Forelimb muscle (tissue), 1 donor: Measurements from ENCODE around the gene RFC4. TPM values are rescaled to one million over a fixed set of nuclear protein-coding genes. Genes with fewer than 3 reads are reported as not detected.
"Not testable (repeated sequence)": the region's sequence is repeated elsewhere in the genome, so short reads cannot be mapped to it uniquely, and the experiment has no call there.

Experiments
- DNase-seq: peaks from one replicate; pipeline ENCODE4 v3.0.0-alpha.2; 2013; ENCODE audit warnings: low read depth
- polyA plus RNA-seq: library from polyadenylated mRNA; unstranded; fragments of 120-200 nt; gene quantifications from one replicate; pipeline ENCODE4 v1.2.1, GENCODE V29; 2013; ENCODE audit not compliant: insufficient read length

The RFC4 gene
- polyA plus RNA-seq, 1 donor, result 19.7 TPM

DNA sequence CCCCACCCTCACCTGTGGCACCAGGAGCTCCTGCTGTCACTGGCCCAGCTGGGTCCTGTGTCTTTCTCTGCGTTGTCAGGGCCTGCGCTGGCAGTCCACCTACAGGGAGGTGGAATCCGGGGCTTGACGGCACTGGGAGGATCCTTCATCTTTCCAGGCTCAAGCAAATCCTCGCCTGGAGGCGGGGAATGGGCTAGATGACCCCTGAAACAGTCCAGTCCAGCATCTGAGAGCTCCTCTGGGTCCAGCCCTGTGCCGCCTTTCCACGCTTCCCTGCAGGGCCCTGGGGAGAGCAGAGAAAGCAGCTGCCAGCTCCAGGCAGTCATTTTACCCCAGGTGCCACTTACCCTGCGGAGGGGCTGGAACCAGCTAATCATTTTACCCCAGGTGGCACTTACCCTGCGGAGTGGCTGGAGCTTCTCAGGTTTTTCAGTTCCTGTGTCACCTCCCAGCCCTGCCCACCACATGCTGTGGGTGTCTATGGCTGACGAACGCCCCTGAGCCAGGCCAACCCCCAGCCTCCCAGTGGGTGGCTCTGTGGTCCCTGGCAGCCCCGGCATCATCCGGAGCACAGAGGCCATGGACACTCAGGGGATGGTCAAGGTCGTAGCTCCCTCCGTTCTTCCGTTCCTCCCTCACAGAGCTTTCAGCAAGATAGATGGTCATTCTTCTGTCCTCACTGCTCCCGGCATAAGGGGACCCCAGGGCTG, 18.3 kb upstream of the RFC4 start:
- DNase-seq, result no peak

DNA sequence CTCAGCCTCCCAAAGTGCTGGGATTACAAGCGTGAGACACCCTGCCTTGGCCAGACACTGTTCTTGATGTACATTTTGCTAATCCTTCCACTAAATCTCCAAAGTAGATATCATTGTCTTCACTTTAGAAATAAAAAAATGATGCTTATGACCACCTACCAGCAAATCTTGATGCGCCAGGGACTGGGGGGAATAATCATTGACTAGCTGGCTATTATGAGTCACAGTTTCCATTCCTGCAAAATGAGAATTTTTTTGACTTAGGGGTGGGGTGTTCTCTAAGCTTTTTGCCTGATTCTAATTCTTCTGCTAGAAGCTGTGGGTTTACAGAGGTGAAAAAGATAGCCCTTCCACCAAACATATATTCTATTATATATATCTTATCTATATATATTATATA, 17.1 kb upstream of the RFC4 start:
- no peak for DNase-seq

DNA sequence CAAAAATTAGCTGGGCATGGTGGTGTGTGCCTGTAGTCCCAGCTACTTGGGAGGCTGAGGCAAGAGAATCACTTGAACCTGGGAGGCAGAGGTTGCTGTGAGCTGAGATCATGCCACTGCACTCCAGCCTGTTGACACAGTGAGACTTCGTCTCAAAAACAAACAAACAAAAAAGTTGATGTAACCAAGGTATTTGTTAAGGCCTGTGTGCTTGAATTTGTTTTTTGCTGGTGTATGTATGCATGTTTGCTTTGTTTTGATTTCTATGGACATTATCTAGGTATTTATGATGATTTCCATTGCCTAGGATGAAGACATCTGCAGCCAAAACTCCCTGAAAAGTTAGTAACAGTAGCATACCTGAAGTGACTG, 16.1 kb upstream of the RFC4 start:
- not testable (repeated sequence) for DNase-seq

DNA sequence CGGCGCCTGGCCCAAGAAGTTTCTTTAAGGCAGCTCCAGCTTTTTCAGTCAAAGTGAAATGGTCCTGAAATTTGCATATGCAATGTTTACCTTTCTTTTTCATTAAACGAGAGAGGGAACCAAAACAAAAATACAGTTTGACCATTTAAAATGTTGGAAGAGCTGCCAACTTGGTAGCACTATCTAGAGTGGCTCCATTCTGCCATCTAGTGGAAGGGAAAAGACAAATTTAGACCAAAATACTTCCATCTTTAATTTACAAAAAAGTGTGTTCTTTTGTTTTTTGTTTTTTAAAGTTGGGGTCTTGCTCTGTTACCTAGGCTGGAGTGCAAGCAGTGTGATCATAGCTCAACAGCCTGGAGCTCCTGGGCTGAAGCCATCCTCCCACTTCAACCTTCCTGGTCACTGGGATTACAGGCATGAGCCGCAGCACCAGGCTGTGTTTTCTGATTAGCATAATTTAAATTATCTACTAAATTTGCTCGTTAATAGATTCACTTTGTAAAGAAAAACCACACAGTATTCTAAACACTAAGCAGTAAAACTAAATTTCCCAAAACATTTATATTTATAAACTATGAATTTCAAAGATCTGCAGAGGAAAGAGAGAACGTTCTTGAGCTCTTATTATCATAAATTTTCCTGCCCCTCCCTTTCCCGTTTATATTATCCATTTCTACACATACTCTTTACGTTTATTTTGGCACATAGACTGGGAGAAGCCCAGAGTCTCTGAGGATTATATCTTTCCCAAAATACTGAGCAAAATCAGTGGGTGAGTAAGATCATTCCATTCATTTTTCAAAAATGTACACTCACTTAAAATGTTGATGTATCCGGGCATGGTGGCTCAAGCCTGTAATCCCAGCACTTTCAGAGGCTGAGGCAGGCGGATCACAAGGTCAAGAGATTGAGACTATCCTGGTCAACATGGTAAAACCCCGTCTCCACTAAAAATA, 15.4 kb upstream of the RFC4 start:
- DNase-seq, result no peak

DNA sequence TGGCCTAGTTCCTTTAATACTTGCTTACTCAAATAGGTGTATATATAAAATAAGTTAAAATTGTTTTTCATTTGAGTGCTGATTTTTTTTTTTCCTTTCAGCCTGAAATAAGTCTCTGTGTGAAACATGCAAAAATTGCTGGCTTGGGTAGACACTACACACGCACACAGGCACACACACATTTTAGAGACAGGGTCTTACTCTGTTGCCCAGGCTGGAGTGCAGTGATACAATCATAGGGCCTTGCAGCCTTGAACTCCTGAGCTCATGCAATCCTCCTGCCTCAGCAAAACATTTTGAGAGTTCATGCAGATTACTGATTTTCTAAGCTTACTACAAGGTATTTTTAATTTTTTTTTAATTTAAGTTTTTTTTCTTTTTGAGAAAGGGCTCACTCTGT, 12.7 kb upstream of the RFC4 start:
- no peak for DNase-seq

DNA sequence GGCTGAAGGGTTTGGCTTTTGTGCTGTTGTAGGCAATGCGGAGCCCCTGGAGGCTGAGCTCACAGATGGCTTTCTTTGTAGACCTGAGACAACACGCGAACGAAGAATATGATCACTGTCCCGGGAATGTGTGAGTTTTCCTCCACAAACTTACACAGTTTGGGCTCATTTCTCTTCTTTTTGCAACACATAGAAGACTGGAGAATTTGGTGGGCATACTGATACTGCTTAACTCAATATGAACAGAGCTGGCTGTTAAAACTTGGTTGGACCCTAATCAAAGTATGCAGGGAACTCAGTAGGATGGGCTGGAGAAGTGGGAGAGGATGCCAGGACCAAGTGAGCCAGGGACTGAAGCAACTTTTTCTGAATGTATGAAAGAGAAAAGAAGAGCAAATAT, 12.2 kb upstream of the RFC4 start:
- DNase-seq, result no peak

DNA sequence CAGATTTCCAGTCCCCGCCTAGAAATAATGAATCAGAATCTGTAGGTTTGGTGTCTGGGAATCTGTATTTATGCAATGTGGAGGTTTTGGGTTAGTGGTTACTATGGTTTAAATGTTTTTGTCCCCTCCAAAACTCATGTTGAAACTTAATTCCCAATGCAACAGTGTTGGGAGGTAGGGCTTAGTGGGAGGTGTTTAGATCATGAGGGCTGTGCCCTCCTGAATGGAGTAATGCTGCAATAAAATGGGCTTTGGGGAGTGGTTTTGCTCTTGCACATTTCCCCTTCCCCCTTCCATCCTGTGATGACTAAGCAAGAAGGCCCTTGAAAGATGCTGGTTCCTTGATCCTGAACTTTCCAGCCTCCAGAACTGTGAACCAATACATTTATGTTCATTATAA, 9.2 kb upstream of the RFC4 start:
- no peak for DNase-seq

DNA sequence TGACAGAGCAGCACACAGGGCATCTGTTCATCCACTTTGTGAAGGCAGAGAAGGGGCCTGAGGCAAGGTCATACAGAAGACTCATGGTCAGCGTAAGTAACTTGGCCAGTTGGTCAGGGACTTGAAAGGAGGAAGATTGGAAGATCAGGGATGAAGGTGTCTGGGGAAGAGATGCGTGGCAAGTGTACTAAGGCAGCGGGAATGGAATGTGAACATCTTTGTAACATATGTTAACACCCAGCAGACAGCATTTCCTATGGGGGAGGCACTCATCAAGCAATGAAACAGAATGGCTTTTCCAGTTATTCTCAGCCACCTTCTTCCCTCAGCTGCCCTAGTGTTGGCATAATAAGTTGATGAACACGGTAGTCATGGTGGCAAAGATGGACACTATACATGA, 7.8 kb upstream of the RFC4 start:
- DNase-seq, result no peak

DNA sequence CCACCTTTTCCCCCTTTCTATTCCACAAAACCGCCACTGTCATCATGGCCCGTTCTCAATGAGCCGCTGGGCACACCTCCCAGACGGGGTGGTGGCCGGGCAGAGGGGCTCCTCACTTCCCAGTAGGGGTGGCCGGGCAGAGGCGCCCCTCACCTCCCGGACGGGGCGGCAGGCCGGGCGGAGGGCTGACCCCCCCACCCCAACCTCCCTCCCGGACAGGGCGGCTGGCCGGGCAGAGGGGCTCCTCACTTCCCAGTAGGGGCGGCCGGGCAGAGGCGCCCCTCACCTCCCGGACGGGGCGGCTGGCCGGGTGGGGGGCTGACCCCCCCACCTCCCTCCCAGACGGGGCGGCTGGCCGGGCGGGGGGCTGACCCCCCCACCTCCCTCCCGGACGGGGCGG, 5.0 kb upstream of the RFC4 start:
- DNase-seq, result not testable (repeated sequence)

DNA sequence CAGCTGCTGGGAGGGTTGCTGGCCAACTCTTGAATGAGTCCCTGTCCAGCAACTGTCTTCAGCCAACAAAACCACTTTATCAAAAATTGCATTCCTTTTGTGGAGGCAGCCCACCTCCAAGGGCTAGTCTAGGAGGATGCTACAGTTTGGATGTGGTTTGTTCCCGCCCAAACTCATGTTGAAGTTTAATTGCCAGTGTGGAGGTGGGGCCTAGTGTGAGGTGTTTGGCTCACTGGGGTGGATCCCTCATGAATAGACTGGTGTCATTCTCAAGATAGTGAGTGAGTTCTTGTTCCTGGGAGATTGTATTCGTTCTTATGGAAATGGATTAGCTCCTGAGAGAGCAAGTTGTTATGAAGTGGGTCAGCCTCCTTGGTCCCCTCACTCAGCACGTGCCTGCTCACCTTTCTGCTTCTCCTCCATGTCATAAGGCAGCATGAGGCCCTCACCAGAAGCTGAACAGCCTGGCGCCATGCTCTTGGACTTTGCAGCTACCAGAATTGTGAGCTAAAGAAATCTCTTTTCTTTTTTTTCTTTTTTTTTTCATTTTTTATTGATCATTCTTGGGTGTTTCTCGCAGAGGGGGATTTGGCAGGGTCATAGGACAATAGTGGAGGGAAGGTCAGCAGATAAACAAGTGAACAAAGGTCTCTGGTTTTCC, 4.2 kb upstream of the RFC4 start:
- DNase-seq, result no peak

DNA sequence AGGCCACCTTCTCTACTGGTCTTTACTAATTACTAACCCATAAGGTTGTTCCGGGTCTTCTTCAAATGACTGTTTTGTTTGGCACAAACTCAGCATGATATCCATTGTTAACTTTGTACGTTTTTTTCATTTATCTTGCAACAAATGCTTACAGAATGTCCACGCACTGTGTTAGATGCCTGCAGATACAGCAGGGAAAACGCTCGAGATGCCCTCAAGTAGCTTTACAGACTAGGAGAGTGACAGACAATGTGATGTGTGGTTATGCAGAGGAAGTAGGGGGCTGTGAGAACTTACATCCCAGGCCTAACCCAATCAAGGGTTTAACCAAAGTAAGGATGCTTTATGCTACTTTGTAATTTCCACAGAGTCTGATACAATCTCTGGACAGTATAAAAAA, 949 bp upstream of the RFC4 start:
- DNase-seq, result no peak

DNA sequence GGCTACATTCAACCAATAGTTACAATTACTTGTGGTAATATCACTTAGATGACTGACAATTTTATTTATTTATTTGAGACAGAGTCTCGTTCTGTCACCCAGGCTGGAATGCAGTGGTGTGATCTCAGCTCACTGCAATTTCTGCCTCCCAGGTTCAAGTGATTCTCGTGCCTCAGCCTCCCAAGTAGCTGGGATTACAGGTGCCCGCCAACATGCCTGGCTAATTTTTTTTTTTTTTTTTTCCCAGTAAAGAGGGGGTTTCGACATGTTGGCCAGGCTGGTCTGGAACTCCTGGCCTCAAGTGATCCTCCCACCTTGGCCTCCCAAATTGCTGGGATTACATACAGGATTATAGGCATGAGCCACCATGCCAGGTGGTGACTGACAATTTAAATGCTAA, 2.8 kb downstream of the RFC4 start:
- not testable (repeated sequence) for DNase-seq

DNA sequence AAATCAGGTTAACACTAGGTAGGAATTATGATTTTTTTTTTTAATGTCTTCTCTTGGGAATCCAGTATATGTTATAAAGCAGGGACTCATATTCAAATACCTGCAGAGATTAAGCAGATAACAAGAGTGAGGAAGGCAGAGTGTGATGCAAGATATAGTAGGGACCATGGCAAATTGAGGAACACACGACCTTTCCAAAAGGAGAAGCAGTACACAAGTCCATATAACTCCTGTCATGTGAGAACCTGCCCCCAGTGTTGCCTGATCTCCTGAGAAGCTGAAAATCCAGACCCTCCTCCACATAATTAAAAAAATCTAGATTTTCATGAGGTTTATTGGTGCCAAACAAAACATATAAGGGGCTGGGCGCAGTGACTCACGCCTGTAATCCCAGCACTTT, 3.6 kb downstream of the RFC4 start:
- DNase-seq, result no peak

DNA sequence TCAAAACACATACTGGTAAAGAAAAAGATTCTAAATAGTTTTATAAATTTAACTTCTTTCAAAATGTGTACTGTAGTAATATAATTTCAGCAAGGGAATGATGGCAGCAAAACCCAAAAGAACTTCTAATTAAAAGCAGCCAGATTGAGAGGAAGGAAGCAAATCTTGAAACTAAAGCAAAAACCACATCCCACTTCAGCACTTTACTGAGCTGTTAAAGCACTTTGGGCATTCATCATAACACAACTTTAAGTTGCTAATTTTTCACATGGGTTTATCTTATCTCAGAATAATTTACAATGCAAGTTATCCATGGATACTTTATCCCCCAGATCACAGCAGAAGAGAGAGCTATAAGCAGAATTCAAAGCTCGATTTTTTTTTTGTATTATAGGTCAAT, 6.0 kb downstream of the RFC4 start:
- no peak for DNase-seq

DNA sequence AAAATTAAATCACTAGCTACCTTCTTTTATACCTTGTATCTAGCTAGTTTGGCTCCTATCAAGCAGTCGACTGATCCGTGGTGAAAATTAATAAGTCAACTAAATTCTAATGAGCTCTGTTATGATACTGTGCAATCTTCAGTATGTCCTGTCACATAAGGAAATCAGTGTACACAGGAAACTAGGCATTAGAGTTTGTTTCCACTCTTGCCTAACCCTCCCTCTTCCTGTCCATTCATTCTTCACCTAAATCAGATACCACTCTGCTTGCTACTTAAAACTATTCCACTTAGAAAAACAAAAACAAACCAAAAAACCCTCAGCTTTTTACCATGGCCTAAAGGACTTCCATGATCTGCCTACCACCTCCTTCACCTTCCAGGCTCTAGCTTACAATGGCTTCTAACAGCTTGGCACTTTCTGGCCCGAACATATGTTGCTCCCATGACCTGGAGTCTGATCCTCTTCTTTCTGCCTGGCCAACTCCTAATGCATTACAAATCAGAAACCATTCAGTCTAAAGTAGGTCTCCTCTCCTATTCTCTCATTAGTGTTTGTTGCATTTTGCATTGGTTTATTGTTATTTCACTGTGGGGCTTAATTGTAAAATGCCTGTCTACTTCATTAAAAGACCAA, 7.9 kb downstream of the RFC4 start:
- no peak for DNase-seq

DNA sequence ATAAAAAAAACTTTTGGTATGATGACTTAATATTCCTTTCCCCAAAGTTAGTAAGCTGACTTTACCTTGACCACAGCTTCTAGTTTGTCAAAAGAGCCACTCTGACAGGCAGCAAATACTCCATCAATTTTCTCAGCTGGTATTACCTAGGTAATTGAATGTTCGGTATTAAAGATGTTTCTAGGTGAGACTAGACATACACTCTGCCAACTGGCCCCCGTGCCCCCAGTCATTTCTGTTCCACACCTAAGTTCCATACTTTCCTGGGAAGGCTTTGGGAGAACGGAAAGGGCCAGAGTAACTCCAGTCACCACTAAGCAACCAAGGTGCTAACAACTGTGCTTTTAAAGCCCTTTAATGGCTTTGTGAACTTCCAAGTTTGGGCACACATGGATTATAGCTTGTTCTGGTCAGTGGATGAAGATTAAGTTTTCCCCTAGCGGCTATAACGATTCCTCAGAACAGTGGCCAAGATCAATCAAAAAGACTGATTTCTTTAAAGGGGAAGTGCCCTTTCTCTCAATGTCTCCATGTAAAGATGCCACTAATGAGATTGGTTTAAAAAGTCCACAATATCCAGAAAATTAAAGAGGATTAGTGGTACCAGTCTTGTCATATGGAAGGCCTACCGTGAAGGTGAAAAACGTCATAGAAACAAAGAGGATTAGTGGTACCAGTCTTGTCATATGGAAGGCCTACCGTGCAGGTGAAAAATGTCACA, 15.9 kb downstream of the RFC4 start:
- no peak for DNase-seq

DNA sequence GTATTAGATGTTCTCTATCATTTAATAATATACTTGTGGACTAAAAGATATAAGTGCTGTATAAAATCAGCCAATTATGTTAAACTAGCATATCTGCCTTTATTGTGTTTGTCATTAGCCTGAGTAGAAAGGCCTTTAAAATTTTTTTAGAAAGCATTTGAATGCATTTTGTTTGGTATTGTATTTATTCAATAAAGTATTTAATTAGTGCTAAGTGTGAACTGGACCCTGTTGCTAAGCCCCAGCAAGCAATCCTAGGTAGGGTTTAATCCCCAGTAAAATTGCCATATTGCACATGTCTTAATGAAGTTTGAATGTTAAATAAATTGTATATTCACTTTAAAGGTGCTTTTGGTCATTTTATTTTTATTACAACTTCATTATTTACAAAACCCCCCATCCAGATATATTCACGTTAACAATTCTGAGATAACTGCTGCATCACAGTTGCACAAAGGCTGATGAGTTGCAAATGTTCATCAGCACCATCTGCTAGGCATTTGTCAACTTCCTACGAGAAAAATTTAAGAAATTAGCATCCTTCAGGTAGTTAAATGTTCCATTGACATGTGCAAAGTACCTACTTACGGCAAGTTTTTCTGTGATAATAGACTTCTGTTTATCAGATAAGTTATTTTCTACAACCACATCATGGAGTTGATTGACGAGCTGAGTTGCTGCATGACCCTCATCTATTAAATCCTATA, 16.6 kb downstream of the RFC4 start:
- no peak for DNase-seq

DNA sequence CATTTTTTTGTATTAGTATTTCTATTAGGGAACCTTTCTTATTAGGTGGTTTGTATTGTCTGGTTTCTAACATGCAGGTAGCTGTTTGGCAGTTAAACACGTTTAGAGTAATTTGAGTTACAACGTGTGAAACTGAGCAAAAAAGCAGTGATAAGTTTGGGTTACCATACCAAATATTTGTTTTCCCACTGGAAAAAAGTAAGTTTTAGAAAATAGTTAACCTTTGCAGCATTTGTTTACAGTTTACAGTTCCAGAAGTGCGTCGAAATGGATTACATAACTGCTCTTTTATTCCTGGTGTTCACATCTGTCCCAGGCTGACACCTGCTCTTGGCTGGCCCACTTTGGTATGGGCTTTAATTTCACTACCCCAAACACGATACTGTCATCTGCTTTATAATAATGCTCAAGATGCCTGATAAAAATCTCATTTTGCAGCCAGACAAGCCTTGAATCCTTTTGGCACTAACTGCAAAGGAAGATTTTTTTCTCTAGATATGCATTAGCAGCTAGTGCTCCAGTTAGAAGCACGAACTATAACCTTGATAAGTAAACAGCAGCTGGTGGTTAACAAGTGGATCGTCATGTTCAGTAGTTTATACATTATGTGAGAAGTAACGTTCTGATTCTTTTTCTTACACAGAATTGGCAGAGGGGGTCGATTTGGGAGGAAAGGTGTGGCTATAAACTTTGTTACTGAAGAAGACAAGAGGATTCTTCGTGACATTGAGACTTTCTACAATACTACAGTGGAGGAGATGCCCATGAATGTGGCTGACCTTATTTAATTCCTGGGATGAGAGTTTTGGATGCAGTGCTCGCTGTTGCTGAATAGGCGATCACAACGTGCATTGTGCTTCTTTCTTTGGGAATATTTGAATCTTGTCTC, 17.6 kb downstream of the RFC4 start:
- no peak for DNase-seq

DNA sequence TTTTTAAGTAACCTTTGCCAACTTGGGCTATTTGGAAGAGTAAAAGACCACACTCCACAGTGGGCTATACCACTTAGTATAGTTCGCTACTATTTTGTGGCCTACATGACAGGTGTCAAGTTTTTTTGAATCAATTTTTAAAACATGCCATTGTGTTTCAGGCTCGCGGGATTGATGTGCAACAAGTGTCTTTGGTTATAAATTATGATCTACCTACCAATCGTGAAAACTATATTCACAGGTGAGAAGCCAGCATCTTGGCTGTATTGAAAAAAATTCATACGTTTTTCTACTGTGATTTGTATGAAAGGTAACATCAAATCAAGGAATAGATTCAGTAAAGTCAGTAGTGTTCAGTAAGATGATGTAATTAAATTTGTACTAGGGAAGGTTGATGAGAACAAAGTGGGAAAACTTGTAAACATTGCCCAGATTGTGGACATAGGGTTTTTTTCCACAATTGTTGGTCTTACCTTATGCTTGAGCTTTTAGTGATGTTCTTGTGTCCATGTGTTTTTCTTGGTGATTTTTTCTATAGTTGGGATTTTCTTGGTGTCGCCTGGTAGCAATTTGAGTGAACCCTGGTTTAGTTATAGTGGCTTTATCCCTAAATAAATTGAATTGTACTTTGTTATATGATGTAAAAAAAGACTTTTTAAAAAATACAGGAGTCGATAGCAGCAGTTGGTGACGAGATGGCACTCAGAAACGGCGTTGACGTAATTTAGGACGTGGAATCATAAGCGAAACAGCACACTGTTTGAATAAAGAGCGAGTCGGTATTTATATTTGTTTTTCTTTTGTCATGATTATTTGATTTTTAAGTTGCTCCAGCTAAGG, 18.4 kb downstream of the RFC4 start:
- no peak for DNase-seq
